Renal cortex interstitium (tissue), 11 donors: Measurements from ENCODE around the gene ADAMTS14. TPM values are rescaled to one million over a fixed set of nuclear protein-coding genes. Genes with fewer than 3 reads are reported as not detected.

Experiments used
- DNase-seq, 11 donors: peaks; one replicate each; pipeline ENCODE4 v3.0.0-alpha.2; 2013; ENCODE audit warnings: low read depth in 9 of 11, low spot score in 4 of 11; ENCODE audit errors: extremely low read depth in 1 of 11
- polyA plus RNA-seq, 3 donors: library from polyadenylated mRNA; unstranded; fragments of 120-200 nt; gene quantifications; one replicate each; pipeline ENCODE4 v1.2.1, GENCODE V29; 2013; ENCODE audit not compliant: insufficient read length in 3 of 3

ADAMTS14 gene
- polyA plus RNA-seq, 3 donors: 1.1 to 2.0 (median 1.2) TPM

DNA sequence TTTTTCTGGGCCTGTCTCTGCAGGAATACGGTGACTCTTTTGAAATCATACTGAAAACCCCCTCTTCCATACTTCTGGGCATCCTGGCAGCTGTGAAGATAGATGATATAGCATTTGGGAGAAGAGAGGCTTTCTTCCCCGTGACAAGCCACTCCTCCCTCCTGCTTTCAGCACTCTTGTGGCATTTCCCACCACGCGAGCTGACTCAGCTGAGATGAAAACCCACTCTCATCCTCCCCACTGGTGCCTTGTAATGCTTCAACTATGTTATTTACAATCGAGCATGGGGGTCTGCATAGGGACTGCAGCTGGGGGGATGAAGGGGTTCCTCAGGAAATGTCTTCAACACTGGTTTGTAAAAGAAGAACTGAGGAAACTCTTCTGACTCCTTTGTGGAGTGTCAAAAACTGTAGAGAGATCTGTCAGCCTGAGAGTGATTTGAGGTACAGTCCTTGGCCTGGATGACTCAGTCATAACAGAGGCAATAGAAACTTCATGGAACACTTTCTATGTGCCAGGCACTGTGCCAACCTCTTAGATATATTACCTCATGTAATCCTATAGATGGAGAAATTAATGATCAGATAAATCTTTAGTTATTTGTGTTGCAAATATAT is 114.6 kb downstream of the ADAMTS14 start:
- no peak for DNase-seq

DNA sequence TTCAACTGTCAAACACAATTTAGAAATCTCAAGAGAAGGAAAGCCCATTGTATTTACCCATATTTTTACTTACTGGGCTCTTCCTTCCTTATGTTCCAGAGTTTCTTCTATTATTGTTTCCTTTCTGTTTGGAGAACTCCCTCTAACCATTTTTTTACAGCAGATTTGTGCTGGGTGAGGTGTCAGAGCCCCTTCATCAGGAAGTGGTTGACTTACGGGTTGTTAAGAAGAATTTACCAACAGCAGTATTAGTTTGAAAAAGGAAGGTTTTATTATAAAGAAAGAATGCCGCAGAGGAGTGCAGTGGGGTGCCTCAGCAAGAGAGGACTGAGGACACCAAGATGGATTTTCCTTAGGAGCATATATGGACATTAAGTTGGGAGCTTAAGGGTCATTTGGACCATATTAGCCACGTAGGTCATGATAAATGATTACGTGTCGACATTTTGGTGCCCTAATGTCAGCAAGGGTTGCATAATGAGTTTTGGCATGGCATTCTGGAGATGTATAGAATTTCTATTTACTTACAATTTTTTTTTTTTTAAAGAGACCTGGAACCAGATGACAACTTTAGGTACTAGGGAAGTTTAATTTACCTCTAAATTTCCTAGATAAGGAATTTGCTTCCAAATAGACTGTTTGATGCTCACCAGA is 119.2 kb downstream of the ADAMTS14 start:
- DNase-seq: no peak

DNA sequence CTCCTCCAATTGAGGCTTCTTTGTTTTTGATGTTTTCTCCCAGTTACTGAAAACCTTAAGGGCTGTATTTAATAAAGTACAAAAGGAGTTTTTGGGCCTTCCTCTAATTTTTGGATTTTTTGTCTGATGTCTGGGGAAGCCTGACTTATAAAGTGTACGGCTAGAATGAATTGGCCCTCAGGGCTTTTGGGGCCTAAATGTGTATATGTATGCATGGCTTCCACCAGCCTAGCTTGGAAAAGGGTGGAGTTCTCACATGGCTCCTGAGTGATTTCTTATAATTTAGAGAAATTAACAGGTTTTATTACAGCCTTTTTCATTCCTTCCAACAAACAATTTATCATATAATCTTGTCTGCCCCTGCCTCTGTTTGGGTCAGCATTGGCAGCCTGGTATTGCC is 123.3 kb downstream of the ADAMTS14 start:
- DNase-seq: no peak

DNA sequence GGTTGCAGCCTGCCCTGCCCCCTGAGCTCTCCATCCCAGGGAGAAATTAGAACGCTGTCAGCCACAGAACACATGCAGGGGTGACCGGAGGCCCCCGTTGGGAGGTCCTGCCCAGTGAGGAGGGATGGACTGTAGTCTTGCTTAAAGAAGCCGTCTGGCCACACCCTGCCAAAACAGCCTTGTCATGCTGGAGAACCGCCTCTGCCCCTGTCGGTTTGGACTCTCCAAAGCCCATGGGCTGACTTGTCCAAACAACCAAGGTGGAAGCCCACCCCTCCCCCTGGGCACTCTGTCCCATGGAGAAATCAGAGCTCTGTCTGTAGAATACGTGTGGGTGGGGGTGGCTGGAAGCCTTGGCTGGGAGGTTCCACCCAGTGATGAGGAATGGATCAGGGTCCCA is 125.5 kb downstream of the ADAMTS14 start:
- DNase-seq: no peak

DNA sequence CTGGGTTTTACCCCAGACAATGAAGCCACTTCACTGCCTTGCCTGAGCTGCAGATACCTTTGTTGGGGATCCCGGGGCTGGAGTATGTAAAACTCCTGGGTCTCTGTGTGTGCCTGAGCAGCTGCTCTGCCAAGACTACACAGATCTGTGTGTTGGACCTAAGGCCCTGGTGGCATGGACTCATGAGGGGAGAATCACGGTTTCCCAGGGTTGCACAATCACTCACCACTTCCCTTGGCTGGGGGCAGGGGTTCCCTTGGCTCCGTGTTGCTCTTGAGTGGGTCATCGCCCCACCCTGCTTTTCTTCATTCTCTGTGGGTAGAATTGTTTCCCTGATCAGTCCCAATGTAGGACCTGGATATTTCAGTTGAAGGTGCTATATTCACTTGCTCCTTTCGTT is 126.8 kb downstream of the ADAMTS14 start:
- DNase-seq: no peak

DNA sequence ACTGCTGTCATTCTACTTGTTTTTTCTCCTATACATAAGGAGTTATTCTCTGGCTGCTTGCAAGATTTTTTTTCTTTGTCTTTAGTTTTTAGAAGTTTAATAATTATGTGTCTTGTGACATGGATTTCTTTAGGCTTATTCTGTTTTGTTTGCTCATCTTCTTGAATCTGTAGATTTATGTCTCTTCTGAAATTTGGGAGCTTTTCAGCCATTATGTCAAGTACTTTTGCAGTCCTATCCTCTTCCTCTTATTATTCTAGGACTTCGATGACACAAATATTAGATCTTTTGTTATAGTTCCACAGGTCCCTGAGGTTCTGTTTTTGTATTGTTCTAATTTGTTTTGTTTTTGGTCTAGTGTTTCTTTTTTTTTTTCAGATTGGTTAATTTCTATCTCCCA is 129.5 kb downstream of the ADAMTS14 start:
- DNase-seq: no peak

DNA sequence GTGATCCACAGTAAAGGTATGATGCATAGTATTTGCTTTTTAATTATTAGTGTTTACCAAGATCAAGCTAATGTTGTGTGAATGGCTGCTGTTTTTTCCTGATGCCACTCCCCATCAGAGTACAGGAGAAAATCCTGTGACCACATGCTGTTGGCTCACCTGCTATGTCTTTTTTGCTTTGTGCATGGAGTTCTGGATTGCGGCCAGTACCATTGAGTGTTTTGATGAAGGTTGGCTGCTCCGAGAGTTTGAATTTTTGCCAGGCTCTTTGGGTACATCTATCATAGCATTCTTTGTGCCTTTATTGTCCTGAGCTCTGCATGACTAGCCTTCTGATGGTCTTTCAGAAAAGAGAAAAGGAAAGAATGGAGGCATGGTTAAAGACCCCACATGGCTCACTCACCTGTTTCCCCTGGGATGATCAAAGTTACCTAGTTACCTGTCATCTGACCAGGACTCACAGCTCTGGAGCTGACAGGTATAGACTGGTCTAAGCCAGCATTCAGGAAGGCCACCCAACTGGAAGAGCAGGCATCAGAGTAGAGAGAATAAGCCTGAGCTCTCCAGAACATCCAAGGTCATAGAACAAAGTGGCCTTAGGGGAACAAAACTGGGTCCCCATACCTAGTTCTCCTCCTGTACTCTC is 131.6 kb downstream of the ADAMTS14 start:
- DNase-seq: no peak

DNA sequence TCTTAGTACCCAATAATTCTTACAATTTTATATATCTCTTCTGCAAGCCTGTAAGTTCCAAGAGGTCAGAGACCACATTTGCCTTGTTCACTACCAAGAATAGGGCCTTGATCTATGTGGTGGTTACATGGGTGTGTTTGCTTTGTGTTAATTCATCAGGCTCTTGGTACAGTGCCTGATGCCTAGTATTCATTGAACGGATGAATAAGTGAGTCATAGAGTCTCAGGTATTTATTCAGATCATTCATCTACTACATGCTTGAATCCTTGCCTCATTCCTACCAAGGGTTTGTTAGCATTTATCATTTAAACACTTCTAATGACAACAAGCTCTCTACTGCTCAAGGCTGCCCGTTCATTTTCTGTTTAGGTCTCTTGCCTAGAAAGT is 132.1 kb downstream of the ADAMTS14 start:
- no peak for DNase-seq

DNA sequence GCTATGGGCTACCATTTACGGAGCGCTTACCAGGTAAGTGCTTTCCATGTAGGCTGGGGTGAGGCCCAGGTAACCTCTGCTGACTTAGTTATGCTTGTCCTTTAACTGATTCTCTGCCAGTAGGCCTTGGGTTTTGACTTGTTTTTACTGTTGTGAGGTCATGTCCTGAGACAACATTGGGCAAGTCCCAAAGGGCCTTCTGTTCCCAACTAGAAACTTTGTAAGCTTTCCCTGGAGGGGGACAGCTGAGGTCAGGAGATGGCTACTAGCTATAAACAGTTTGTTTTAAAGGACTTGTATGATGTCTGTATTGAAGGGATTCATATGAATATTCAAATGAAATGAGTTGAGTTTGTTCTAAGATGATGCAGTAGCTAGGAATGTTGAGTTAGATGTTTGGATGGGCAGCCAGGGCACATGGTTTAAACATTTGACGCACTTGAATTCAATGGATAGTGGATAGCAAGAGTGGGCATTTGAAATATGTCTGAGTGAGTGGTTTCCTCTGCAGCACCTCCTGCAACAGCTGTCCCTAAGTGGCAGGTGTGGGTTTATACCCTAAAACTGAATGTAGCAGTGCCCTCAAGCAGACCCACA is 133.4 kb downstream of the ADAMTS14 start:
- no peak for DNase-seq

DNA sequence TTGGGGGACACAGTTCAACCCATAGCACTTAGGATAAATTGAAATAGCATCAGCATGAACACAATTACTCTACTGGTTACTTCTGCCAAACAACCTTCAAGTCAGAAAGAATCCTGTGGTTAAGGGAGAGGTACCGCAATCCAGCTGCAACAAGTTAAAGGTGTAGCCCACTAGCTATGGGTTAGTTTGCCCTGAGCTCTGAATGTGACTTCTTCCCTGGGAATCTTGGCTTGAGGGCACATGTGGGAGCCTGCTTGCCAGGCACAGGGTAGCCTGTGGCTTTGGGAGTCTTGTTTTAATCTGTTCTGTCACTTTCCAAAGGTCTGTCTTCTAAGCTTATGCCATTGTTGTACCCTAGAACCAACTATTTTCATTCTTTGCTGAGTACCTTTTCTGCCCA is 134.5 kb downstream of the ADAMTS14 start:
- DNase-seq: no peak

DNA sequence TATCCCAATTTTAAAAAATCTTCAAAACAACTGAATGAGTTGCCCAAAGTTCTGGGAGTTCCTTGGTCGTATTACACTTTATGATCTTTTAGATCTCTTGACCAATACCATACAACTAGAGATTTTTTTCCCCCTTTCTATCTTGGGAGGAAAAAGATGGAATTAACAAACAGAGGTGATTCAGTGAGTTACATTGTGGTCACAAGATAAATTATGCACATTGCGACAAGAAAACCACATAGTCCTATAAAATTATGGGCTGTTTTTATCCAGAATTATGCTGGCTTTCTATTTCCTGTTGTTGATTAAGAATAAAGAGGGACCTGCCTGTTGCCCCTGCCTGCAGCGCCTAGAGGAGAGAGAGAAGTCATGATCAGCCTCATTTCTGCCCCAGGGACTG is 135.2 kb downstream of the ADAMTS14 start:
- no peak for DNase-seq

DNA sequence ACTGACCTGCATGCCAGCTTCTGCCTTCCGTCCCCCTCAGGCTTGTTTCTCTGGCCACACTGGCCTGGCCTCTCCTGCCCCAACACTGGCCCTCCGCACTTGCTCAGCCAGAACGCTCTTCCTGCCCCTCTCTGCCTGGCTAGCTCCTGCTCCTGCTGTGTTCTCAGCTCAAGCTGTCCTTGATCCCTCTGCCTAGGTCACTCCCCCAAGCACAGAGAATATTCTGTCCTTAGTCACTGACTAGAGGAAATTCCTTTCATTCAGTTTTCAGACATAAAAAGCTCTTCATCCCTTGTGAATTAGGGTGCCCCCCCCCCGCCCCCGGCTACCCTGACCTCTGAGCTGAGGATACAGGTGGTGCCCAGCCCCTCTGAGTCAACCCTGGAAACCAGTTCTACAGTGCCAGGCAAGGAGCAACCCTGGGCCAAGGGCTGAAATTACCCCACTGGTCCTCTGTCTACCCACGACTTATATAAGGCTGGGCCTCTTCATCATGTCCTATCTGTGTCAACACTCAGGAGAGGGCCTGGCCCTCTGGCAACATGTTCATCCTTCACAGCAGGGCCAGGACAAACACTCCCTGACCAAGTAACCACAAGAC is 136.8 kb downstream of the ADAMTS14 start:
- DNase-seq: no peak

DNA sequence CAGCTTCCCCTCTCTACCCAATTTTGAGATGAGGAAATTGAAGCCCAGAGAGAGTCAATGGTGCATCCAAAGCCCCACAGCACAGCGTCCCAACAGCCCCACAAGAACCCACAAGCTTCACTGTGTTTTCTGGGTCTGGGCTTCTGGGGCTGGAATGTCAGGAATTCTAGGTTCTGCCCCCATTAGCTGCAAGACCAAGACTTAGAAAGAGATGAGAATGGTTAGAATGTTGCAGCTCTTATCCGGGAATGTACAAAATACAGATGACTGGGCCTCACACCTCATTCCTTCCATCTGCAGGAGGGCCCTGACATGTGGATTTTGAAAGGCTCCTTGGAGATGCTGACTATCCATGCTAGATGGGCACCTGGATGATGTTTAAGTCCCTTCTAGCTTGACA is 137.4 kb downstream of the ADAMTS14 start:
- no peak for DNase-seq

DNA sequence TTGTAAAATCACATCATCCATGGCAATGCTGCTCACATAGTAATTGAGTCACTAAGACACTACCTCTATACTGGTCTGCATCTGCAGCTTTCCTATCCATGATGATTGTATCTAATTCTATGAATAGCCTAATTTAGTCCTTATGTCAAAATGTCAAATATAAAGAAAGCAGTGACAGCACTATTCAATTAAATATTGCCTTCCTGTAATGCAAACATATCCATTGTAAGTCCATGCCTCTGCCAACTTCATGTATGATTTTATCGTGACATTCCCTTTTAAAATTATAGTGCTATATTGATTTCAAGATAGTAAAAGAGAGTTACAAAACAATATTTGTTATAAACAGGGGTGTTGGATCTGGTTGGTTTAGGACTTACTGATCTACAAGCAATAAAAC is 138.7 kb downstream of the ADAMTS14 start:
- DNase-seq: no peak

DNA sequence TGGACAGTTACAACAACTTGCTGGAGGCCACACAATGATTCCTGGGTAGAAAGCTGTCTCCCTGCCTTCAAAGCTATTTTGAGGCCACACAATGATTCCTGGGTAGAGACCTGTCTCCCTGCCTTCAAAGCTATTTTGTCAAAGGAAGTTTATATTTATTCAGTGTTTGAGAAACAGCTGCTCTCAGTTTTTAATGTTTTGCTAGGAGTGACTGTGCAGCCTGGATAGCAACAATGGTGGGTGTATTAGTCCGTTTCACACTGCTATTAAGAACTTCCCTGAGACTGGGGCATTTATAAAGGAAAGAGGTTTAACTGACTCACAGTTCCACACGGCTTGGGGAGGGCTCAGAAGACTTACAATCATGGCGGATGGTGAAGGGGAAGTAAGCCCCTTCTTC is 139.6 kb downstream of the ADAMTS14 start:
- no peak for DNase-seq

Other genes starting within 250 kb of the ADAMTS14 start
- gene NODAL, start 230.8 kb upstream of the ADAMTS14 start, polyA plus RNA-seq: under 1 TPM; 0.14 to 0.45 (median 0.33) TPM
- 10 to 100 TPM; 10.1 to 12.8 (median 11.9) TPM for gene PALD1, start 193.7 kb upstream of the ADAMTS14 start, polyA plus RNA-seq
- gene PRF1, start 69.8 kb upstream of the ADAMTS14 start, polyA plus RNA-seq: under 1 TPM; 0.41 to 0.85 (median 0.42) TPM
- not detected for gene TBATA, start 112.9 kb downstream of the ADAMTS14 start, polyA plus RNA-seq
- 10 to 100 TPM; 63.4 to 66.2 (median 64.4) TPM for gene SGPL1, start 143.4 kb downstream of the ADAMTS14 start, polyA plus RNA-seq
- 100 to 1,000 TPM; 107 to 119 (median 112) TPM for gene PCBD1, start 216.1 kb downstream of the ADAMTS14 start, polyA plus RNA-seq